ENCODE data around the gene ZYX. TPM values are rescaled to one million over a fixed set of nuclear protein-coding genes. Genes with fewer than 3 reads are reported as not detected.
"Not testable (repeated sequence)": the region's sequence is repeated elsewhere in the genome, so short reads cannot be mapped to it uniquely, and the experiment has no call there.

Gene ZYX
- total RNA-seq, 1 donor from 2014 or later, result 263 TPM

DNA sequence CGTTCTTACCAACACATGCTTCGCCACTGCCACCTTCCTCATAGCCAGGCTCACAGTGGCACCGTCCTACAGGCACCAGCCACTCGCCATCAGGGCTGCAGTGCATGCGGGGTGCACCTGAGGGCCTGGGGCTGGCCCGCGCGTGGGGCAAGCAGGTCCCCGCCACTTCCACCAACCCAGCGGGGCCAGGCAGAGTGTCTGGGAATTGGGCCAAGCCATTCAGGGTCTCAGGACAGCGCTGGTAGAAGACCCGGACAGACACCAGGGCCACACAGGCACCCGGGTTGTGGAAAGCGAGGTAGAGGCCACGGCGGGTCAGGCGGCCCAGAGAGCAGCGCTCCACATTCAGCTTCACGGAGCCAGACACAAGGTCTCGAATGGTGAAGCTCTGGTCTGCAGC lies 18.5 kb downstream of the ZYX start:
- Histone ChIP-seq H3K27ac (no peak overlapping the region), H3K36me3 (no peaks in the 10 kb centered on the region), H3K4me3 (no peak overlapping the region), H3K9me3 (no peaks in the 10 kb centered on the region), H3K27me3 (no peaks in the 10 kb centered on the region), H3K4me1 (peaks cover 27% of the 10 kb centered on the region)
- TF ChIP-seq, protein P1, sequence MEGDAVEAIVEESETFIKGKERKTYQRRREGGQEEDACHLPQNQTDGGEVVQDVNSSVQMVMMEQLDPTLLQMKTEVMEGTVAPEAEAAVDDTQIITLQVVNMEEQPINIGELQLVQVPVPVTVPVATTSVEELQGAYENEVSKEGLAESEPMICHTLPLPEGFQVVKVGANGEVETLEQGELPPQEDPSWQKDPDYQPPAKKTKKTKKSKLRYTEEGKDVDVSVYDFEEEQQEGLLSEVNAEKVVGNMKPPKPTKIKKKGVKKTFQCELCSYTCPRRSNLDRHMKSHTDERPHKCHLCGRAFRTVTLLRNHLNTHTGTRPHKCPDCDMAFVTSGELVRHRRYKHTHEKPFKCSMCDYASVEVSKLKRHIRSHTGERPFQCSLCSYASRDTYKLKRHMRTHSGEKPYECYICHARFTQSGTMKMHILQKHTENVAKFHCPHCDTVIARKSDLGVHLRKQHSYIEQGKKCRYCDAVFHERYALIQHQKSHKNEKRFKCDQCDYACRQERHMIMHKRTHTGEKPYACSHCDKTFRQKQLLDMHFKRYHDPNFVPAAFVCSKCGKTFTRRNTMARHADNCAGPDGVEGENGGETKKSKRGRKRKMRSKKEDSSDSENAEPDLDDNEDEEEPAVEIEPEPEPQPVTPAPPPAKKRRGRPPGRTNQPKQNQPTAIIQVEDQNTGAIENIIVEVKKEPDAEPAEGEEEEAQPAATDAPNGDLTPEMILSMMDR (IDR thresholded peaks at IDR 0.05), result no peak
- intact Hi-C loops (cut with DNase I), result no loop called here
- no peak for ATAC-seq
- DNase-seq, result no peak

DNA sequence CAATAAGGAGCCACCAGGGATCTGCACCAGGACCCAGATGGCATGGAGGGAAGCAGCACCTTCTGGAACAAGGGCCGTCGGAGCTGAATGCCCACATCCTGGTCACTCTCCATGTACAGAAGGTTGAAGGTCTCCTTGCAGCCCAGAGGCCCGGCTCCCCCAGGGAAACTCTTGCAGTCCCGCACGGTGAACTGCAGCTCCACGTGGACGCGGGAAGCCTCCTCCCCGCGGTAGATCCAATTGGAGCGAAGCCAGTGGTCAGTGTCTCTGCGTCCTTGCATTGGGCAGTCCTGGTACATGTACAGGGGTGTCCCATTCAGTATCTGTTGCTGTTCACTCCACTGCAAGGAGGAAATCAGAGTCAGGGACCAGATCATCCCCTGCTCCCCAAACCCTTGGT lies 20.1 kb downstream of the ZYX start:
- DNase-seq, result no peak
- Histone ChIP-seq H3K27me3 (no peaks in the 10 kb centered on the region), H3K36me3 (no peaks in the 10 kb centered on the region), H3K4me3 (no peak overlapping the region), H3K27ac (no peak overlapping the region), H3K9me3 (no peaks in the 10 kb centered on the region), H3K4me1 (peaks cover 16% of the 10 kb centered on the region)
- no peak for ATAC-seq
- TF ChIP-seq, protein P1 (IDR thresholded peaks at IDR 0.05), result no peak
- intact Hi-C loops (cut with DNase I), result no loop called here

DNA sequence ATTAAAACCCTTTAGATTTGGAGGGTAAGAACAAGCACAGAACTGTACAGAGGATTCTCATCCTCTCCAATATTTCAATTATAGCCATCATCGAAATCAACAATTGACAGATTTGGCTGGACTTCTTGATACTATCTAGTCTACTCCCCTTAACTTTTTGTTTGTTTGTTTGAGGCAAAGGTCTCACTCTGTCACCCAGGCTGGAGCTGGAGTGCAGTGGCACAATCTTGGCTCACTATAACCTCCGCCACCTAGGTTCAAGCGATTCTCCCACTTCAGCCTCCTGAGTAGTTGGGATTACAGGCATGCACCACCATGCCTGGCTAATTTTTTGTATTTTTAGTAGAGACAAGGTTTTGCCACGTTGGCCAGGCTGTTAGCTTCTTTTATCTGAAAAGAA lies 21.1 kb downstream of the ZYX start:
- H3K27ac ChIP-seq; intact Hi-C loops (cut with DNase I); ATAC-seq; H3K9me3 ChIP-seq; H3K4me3 ChIP-seq; DNase-seq; H3K27me3 ChIP-seq; H3K36me3 ChIP-seq: not testable (repeated sequence)
- peaks cover 13% of the 10 kb centered on the region for H3K4me1 ChIP-seq

DNA sequence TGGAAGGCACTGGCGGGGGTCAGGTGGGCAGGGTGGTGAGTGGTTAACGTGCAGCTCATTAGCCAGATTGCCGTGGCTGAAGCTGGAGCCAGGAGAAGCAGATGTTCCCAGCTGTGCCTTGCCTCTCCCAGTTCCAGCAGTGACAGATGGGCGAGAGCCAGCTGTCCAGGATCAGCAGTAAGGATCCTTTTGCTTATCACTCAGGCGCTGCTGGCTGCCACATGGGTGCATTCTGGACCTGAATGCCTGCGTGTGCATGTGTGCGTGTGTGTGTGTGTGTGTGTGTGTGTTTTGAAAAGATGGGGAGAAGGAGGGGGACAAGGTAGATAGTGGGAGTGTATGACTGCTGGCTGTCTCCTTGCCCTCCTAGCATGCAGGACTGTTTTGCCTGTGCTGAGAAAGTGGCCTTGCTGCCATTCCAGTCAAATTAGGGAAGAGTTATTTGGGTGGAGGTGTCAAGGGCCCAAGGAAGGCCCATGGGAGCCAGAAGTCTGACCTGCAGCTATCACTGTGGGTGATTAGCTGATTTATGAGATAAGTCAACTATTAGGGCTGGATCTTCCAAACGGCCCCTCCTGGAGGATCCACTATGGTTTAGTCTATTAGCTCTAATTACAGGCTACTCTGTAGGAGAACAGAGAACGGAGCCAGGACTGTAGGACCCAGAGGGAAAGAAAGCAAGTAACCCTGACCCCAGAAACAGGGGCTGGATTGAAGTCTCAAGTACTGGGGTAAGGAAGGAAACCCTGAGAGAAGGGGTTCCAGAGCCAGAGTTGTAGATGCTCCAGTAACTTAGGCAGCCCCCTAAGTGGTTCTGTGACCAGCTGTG lies 24.2 kb downstream of the ZYX start:
- H3K36me3 ChIP-seq, result no peaks in the 10 kb centered on the region
- no peak overlapping the region for H3K4me3 ChIP-seq
- ATAC-seq (peak; percentile 14), DNase-seq (no peak)
- TF ChIP-seq, protein P1 (IDR thresholded peaks at IDR 0.05), result no peak
- H3K4me1 ChIP-seq, result peaks cover 38% of the 10 kb centered on the region
- H3K9me3 ChIP-seq, result no peaks in the 10 kb centered on the region
- peak overlapping the region; percentile 17 for H3K27ac ChIP-seq
- H3K27me3 ChIP-seq, result no peaks in the 10 kb centered on the region
- intact Hi-C loops (cut with DNase I), result no loop called here

DNA sequence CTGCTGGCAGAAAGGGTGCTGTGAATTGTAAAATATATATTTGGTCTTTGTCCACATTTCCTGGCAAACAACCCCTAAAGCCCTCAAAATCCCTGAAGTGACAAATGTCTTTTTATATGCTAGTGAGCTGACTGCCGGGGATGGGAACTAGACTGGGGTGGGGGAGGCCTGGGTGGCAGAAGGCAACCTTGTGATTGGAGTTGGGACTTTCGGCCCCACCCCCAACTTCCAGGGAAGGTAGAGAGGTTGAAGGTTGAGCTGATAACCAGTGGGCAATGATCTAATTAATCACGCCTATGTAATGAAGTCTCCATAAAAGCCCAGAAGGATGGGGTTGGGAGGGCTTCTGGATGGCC lies 24.8 kb downstream of the ZYX start:
- Histone ChIP-seq H3K27ac (peak overlapping the region; percentile 17), H3K27me3 (no peaks in the 10 kb centered on the region), H3K4me1 (peaks cover 39% of the 10 kb centered on the region), H3K4me3 (no peak overlapping the region), H3K9me3 (no peaks in the 10 kb centered on the region), H3K36me3 (no peaks in the 10 kb centered on the region)
- intact Hi-C loops (cut with DNase I), result no loop called here
- TF ChIP-seq, protein P1 (IDR thresholded peaks at IDR 0.05), result no peak
- no peak for ATAC-seq
- no peak for DNase-seq

DNA sequence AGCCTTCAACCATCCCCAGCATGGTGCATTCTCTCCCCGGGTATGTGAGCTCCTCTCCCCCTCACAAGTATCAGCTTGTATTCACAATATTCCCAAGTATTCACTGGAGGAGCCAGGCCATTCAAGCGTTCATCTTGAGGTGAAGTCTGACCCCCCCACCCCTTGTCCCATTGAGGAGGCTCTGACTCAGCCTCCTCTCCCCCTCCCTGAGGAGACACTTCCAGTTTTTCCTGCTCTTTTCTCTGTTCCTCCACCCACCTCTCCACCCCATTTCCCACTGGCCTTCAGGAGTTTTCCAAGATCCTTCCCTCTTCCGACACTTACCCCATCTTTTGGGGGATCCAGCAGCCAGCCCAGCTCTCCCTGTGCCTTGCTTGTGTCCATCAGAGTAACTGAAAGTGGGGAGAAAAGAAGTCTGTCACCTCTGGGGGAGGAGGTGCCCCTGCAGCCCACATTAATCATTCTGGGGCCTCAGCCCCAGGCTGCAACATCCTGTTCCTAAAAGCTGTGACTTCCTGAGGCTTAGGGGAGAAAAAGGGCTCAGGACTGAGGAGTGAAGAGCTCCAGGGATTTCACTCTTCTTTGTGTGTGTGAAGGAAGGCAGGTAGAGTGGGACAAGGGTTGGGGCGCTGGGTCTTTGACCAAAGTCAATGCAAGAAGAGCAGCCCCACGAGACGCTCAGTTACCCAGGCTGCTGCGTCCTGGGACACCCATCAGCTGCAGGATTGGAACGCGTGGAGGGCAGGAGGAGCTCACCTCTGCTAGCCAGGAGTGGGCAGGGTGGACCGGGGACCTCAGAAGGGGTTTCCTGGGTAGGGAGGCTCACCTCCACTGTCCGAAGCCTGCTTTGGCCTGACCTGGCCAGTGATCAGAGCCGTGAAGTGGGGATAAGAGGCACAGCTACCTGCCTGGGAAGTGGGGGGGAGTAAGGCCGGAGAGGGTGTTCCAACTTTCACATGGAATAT lies 26.4 kb downstream of the ZYX start:
- no peaks in the 10 kb centered on the region for H3K36me3 ChIP-seq
- H3K4me3 ChIP-seq, result peak overlapping the region; percentile 52
- no peak for ATAC-seq
- no peaks in the 10 kb centered on the region for H3K9me3 ChIP-seq
- no peaks in the 10 kb centered on the region for H3K27me3 ChIP-seq
- DNase-seq, result no peak
- intact Hi-C loops (cut with DNase I), result no loop called here
- H3K27ac ChIP-seq, result peak overlapping the region; percentile 6
- peaks cover 42% of the 10 kb centered on the region for H3K4me1 ChIP-seq
- TF ChIP-seq, protein P1 (IDR thresholded peaks at IDR 0.05), result no peak
